ENCODE results near the gene CEL. TPM values are rescaled to one million over a fixed set of nuclear protein-coding genes. Genes with fewer than 3 reads are reported as not detected.

Gene CEL
- total RNA-seq, 1 experiment from 2014 or later, result 6.6 TPM

DNA sequence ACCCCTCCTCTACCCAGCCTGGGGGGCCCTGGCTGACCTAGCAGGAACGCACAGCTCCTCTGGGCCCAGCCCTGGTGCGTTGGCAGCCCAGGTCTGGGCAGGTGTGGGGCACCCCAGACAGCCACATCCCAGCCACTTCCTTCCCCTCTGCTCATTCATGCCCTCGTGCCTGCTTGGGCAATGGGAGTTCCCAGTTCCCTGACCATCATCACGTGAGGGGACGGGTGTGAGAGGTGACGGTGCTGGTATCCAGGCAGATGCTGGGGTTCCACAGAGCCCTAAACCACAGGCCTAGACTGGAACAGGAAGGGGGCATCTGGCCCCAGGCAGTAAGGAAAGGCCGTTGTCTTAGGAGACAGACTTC lies 50.9 kb downstream of the CEL start:
- DNase-seq (ENCODE audit: low spot score), result no peak
- Mint-ChIP-seq H3K36me3 (peaks cover 13% of the 10 kb centered on the region; the same call in 1 of the 2 replicates), H3K9me3 (no peaks in the 10 kb centered on the region), H3K27ac (no peak overlapping the region), H3K4me1 (no peaks in the 10 kb centered on the region), H3K4me3 (no peak overlapping the region), H3K27me3 (ENCODE audit: low read depth) (peaks cover 5% of the 10 kb centered on the region; the same call in 1 of the 2 replicates)
- ChIA-PET POLR2A (no interaction called here), CTCF (interaction anchor here (1.0 to 3.2 kb wide), 4 partner anchors 9 to 103 kb away, joined by 3 to 28 read pairs (median 6); no protein-coding TSS in a partner anchor)
- TF ChIP-seq ZNF232 (CRISPR knock-in tag; IDR thresholded peaks at IDR 0.05), result no peak
- TF ChIP-seq, protein P1, sequence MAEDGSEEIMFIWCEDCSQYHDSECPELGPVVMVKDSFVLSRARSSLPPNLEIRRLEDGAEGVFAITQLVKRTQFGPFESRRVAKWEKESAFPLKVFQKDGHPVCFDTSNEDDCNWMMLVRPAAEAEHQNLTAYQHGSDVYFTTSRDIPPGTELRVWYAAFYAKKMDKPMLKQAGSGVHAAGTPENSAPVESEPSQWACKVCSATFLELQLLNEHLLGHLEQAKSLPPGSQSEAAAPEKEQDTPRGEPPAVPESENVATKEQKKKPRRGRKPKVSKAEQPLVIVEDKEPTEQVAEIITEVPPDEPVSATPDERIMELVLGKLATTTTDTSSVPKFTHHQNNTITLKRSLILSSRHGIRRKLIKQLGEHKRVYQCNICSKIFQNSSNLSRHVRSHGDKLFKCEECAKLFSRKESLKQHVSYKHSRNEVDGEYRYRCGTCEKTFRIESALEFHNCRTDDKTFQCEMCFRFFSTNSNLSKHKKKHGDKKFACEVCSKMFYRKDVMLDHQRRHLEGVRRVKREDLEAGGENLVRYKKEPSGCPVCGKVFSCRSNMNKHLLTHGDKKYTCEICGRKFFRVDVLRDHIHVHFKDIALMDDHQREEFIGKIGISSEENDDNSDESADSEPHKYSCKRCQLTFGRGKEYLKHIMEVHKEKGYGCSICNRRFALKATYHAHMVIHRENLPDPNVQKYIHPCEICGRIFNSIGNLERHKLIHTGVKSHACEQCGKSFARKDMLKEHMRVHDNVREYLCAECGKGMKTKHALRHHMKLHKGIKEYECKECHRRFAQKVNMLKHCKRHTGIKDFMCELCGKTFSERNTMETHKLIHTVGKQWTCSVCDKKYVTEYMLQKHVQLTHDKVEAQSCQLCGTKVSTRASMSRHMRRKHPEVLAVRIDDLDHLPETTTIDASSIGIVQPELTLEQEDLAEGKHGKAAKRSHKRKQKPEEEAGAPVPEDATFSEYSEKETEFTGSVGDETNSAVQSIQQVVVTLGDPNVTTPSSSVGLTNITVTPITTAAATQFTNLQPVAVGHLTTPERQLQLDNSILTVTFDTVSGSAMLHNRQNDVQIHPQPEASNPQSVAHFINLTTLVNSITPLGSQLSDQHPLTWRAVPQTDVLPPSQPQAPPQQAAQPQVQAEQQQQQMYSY (CRISPR knock-in tag; IDR thresholded peaks at IDR 0.05), result no peak
- TF ChIP-seq NFATC4 (CRISPR knock-in tag; IDR thresholded peaks at IDR 0.05), result no peak
- TF ChIP-seq, protein P2, sequence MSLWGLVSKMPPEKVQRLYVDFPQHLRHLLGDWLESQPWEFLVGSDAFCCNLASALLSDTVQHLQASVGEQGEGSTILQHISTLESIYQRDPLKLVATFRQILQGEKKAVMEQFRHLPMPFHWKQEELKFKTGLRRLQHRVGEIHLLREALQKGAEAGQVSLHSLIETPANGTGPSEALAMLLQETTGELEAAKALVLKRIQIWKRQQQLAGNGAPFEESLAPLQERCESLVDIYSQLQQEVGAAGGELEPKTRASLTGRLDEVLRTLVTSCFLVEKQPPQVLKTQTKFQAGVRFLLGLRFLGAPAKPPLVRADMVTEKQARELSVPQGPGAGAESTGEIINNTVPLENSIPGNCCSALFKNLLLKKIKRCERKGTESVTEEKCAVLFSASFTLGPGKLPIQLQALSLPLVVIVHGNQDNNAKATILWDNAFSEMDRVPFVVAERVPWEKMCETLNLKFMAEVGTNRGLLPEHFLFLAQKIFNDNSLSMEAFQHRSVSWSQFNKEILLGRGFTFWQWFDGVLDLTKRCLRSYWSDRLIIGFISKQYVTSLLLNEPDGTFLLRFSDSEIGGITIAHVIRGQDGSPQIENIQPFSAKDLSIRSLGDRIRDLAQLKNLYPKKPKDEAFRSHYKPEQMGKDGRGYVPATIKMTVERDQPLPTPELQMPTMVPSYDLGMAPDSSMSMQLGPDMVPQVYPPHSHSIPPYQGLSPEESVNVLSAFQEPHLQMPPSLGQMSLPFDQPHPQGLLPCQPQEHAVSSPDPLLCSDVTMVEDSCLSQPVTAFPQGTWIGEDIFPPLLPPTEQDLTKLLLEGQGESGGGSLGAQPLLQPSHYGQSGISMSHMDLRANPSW (CRISPR knock-in tag; conservative IDR thresholded peaks at IDR 0.05; ENCODE audit: low read depth), result no peak
- TF ChIP-seq, protein P3, sequence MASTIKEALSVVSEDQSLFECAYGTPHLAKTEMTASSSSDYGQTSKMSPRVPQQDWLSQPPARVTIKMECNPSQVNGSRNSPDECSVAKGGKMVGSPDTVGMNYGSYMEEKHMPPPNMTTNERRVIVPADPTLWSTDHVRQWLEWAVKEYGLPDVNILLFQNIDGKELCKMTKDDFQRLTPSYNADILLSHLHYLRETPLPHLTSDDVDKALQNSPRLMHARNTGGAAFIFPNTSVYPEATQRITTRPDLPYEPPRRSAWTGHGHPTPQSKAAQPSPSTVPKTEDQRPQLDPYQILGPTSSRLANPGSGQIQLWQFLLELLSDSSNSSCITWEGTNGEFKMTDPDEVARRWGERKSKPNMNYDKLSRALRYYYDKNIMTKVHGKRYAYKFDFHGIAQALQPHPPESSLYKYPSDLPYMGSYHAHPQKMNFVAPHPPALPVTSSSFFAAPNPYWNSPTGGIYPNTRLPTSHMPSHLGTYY (CRISPR knock-in tag; IDR thresholded peaks at IDR 0.05), result no peak
- no peak for ATAC-seq

DNA sequence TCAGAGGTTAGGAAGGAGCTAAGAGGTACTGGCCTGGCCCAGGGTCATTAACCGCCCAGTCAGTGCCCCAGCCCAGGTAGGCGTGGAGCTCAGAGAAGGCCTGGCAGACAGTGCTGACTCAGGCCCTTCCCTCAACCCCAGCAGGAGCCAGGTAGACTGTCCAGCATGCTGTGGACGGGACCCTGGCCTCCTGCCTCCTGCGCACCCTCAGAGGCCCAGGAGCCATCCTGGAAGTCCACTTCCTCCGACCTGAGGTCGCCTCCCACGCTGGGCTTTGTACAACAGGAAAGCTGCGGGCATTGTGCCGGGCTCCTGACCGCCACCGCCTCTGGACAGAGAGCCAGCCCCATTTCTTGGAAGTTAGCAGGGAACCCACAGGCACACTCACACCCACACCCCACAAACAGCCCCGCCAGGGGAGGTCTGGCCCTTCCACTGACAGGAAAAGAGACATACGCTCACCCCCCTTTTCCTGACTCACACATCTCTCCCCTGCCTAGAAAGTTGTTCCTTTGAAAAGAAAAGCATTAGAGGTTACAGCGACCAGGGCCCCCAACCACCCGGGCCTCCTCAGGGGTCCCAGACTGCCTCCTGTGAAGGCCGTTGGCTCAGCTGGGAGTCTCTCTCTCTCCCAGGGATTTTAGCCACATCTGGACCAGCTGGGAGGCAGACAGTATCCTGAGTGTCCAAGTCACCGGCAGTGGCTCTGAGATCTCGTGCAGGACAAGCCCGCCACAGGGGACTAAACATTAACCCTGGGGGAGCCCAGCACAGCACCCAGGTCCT lies 51.6 kb downstream of the CEL start:
- ATAC-seq (no peak), DNase-seq (ENCODE audit: low spot score) (no peak)
- Mint-ChIP-seq H3K27ac (no peak overlapping the region), H3K9me3 (no peaks in the 10 kb centered on the region), H3K36me3 (peaks cover 8% of the 10 kb centered on the region; the same call in 1 of the 2 replicates), H3K4me1 (no peaks in the 10 kb centered on the region), H3K4me3 (no peak overlapping the region), H3K27me3 (ENCODE audit: low read depth) (peaks cover 12% of the 10 kb centered on the region)
- TF ChIP-seq JUN (CRISPR knock-in tag; IDR thresholded peaks at IDR 0.05) (no peak), FOXP1 (CRISPR knock-in tag; IDR thresholded peaks at IDR 0.05; ENCODE audit: borderline replicate concordance) (no peak), MXD4 (CRISPR knock-in tag; IDR thresholded peaks at IDR 0.05; ENCODE audit: borderline replicate concordance) (no peak), NR2C2 (CRISPR knock-in tag; IDR thresholded peaks at IDR 0.05) (no peak), GABPB1 (CRISPR knock-in tag; IDR thresholded peaks at IDR 0.05) (no peak), TCF7 (CRISPR knock-in tag; IDR thresholded peaks at IDR 0.05; ENCODE audit: low read depth) (no peak), HMGA2 (CRISPR knock-in tag; IDR thresholded peaks at IDR 0.05) (no peak)
- TF ChIP-seq, protein P3 (CRISPR knock-in tag; IDR thresholded peaks at IDR 0.05), result no peak
- CTCF ChIA-PET, result interaction anchor here (1.0 to 3.2 kb wide), 9 partner anchors 8 to 229 kb away, joined by 3 to 28 read pairs (median 4); no protein-coding TSS in a partner anchor
- POLR2A ChIA-PET, result no interaction called here
